GM12878 (cell line): ENCODE data around the gene IFNGR2. TPM values are rescaled to one million over a fixed set of nuclear protein-coding genes. Genes with fewer than 3 reads are reported as not detected.

Experiments
- ASH2L ChIP-seq: fragments of 300-600, 200-600 bp; sonication (generic); IDR thresholded peaks from 2 replicates; pipeline ENCODE4 v1.6.1; 2017; ENCODE audit warnings: low read depth, mild to moderate bottlenecking, borderline replicate concordance
- E4F1 ChIP-seq: fragments of 450-650 bp; IDR thresholded peaks from 2 replicates; pipeline ENCODE4 v1.6.1; 2018; ENCODE audit warnings: borderline replicate concordance, mild to moderate bottlenecking; ENCODE audit not compliant: partially characterized antibody
- NR2C2 ChIP-seq: IDR thresholded peaks from 2 replicates; pipeline ENCODE4 v1.6.1; 2011; ENCODE audit warnings: borderline replicate concordance, low read depth; ENCODE audit not compliant: control insufficient read depth, insufficient read length
- PKNOX1 ChIP-seq: fragments of 450-650 bp; IDR thresholded peaks from 2 replicates; pipeline ENCODE4 v1.6.1; 2016; ENCODE audit warnings: mild to moderate bottlenecking
- RELA ChIP-seq: fragments of 450-650 bp; IDR thresholded peaks from 2 replicates; pipeline ENCODE4 v1.8.0; 2014; ENCODE audit warnings: borderline replicate concordance; ENCODE audit not compliant: partially characterized antibody
- SMC3 ChIP-seq: IDR thresholded peaks from 2 replicates; pipeline ENCODE4 v1.6.1; 2011; ENCODE audit warnings: low read length, improper control_type of control experiment, borderline replicate concordance
- SUZ12 ChIP-seq: fragments of 200-600 bp; sonication (generic); IDR thresholded peaks from one replicate; pipeline ENCODE4 v1.6.1; 2018; ENCODE audit warnings: antibody characterized with exemption, mild to moderate bottlenecking; ENCODE audit not compliant: unreplicated experiment
- TCF12 ChIP-seq: IDR thresholded peaks from 2 replicates; pipeline ENCODE4 v1.6.1; 2011; ENCODE audit warnings: low read depth, mild to moderate bottlenecking, low read length
- polyA plus RNA-seq, 11 experiments: library from polyadenylated mRNA; depleted of rRNA in 4 of 11; unstranded in 6 of 11; stranded (reverse) in 5 of 11; fragments of >200 nt; fragmentation: Nextera tagmentation in 4 of 11; fragmentation: Illumina TruSeq in 1 of 11; extraction: Ambion mirVana in 4 of 11; extraction: Trizol in 1 of 11; gene quantifications; 1 replicate in 1 of 11; 2 replicates in 10 of 11; pipeline versions ENCODE4 v1.2.1 to v1.2.3, GENCODE V29; 2011 to 2016; ENCODE audit warnings: inconsistent platforms in 2 of 11, missing spikeins in 2 of 11, low read depth in 1 of 11
- total RNA-seq, 4 experiments: library from RNA; depleted of rRNA in 3 of 4; stranded (reverse); fragments of >200 nt in 3 of 4; fragmentation: Illumina TruSeq in 1 of 4; extraction: Trizol in 1 of 4; gene quantifications; 2 replicates each; pipeline versions ENCODE4 v1.2.1 to v1.2.3, GENCODE V29; 2013 to 2021
- TF ChIP-seq, protein P1 (sequence below): fragments of 450-650 bp; IDR thresholded peaks from 2 replicates; pipeline ENCODE4 v1.6.1; 2017; ENCODE audit warnings: mild to moderate bottlenecking
- TF ChIP-seq, protein P2 (sequence below): IDR thresholded peaks from 2 replicates; pipeline ENCODE4 v1.6.1; 2012; ENCODE audit warnings: low read depth, low read length, improper control_type of control experiment

Gene IFNGR2
- total and polyA plus RNA-seq, 10 of the 15 experiments (the other 5 are each of a cell fraction or from before 2014, with no cell fraction given), result 23.6 to 98.8 (median 77.0) TPM

GRCh38 chr21:33357177-33357576 lies 46.0 kb upstream of the IFNGR2 start (continued):
- TF ChIP-seq NR2C2, result no peak
- TF ChIP-seq ASH2L, result no peak
- TF ChIP-seq, protein P1, sequence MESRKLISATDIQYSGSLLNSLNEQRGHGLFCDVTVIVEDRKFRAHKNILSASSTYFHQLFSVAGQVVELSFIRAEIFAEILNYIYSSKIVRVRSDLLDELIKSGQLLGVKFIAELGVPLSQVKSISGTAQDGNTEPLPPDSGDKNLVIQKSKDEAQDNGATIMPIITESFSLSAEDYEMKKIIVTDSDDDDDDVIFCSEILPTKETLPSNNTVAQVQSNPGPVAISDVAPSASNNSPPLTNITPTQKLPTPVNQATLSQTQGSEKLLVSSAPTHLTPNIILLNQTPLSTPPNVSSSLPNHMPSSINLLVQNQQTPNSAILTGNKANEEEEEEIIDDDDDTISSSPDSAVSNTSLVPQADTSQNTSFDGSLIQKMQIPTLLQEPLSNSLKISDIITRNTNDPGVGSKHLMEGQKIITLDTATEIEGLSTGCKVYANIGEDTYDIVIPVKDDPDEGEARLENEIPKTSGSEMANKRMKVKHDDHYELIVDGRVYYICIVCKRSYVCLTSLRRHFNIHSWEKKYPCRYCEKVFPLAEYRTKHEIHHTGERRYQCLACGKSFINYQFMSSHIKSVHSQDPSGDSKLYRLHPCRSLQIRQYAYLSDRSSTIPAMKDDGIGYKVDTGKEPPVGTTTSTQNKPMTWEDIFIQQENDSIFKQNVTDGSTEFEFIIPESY, result no peak
- TF ChIP-seq SUZ12, result no peak
- TF ChIP-seq TCF12, result no peak
- no peak for TF ChIP-seq E4F1
- TF ChIP-seq PKNOX1, result no peak
- no peak for TF ChIP-seq SMC3
- no peak for TF ChIP-seq RELA
- TF ChIP-seq, protein P2, sequence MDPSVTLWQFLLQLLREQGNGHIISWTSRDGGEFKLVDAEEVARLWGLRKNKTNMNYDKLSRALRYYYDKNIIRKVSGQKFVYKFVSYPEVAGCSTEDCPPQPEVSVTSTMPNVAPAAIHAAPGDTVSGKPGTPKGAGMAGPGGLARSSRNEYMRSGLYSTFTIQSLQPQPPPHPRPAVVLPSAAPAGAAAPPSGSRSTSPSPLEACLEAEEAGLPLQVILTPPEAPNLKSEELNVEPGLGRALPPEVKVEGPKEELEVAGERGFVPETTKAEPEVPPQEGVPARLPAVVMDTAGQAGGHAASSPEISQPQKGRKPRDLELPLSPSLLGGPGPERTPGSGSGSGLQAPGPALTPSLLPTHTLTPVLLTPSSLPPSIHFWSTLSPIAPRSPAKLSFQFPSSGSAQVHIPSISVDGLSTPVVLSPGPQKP, result no peak
- TF ChIP-seq, all 136 proteins: peak for 0
